ENCODE results near the gene ZBTB3. TPM values are rescaled to one million over a fixed set of nuclear protein-coding genes. Genes with fewer than 3 reads are reported as not detected.

The ZBTB3 gene
- total and polyA plus RNA-seq, 2 of the 13 experiments (the other 11 are each of a cell fraction or from before 2014, with no cell fraction given), result 3.4 to 5.2 TPM

- TF ChIP-seq, protein P1, sequence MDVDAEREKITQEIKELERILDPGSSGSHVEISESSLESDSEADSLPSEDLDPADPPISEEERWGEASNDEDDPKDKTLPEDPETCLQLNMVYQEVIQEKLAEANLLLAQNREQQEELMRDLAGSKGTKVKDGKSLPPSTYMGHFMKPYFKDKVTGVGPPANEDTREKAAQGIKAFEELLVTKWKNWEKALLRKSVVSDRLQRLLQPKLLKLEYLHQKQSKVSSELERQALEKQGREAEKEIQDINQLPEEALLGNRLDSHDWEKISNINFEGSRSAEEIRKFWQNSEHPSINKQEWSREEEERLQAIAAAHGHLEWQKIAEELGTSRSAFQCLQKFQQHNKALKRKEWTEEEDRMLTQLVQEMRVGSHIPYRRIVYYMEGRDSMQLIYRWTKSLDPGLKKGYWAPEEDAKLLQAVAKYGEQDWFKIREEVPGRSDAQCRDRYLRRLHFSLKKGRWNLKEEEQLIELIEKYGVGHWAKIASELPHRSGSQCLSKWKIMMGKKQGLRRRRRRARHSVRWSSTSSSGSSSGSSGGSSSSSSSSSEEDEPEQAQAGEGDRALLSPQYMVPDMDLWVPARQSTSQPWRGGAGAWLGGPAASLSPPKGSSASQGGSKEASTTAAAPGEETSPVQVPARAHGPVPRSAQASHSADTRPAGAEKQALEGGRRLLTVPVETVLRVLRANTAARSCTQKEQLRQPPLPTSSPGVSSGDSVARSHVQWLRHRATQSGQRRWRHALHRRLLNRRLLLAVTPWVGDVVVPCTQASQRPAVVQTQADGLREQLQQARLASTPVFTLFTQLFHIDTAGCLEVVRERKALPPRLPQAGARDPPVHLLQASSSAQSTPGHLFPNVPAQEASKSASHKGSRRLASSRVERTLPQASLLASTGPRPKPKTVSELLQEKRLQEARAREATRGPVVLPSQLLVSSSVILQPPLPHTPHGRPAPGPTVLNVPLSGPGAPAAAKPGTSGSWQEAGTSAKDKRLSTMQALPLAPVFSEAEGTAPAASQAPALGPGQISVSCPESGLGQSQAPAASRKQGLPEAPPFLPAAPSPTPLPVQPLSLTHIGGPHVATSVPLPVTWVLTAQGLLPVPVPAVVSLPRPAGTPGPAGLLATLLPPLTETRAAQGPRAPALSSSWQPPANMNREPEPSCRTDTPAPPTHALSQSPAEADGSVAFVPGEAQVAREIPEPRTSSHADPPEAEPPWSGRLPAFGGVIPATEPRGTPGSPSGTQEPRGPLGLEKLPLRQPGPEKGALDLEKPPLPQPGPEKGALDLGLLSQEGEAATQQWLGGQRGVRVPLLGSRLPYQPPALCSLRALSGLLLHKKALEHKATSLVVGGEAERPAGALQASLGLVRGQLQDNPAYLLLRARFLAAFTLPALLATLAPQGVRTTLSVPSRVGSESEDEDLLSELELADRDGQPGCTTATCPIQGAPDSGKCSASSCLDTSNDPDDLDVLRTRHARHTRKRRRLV (CRISPR knock-in tag; IDR thresholded peaks at IDR 0.05), result no peak; the same call in 1 of the 2 replicates
- TF ChIP-seq PAWR (CRISPR knock-in tag; IDR thresholded peaks at IDR 0.05; ENCODE audit: borderline replicate concordance), result no peak; the same call in 1 of the 2 replicates
- TF ChIP-seq HCFC1 (IDR thresholded peaks at IDR 0.05; ENCODE audit: low read depth, low read length), result peak; percentile 38
- peak; percentile 97 for TF ChIP-seq CCDC6 (CRISPR knock-in tag; IDR thresholded peaks at IDR 0.05)
- TF ChIP-seq, protein P2, sequence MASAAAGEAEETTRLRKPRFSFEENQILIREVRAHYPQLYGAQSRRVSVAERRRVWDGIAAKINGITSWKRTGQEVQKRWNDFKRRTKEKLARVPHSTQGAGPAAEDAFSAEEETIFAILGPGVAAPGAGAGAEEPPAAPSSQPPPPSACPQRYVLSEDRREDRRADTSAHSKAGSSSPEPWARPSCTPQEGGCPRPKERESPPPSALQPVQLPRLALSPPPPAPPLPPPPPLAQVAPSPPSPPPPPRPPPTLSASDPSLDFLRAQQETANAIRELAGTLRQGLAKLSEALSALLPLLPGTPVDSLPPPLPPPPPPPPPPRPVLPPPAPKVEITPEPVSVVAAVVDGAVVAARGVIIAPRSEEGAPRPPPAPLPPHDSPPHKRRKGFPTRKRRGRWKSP (CRISPR knock-in tag; IDR thresholded peaks at IDR 0.05), result no peak; the same call in 1 of the 2 replicates
- TF ChIP-seq AHR (CRISPR knock-in tag; IDR thresholded peaks at IDR 0.05), result no peak; the same call in 1 of the 2 replicates
- TF ChIP-seq WIZ (CRISPR knock-in tag; IDR thresholded peaks at IDR 0.05), result peak; percentile 75; the same call in 1 of the 2 replicates
- no peak for TF ChIP-seq HMG20A (CRISPR knock-in tag; IDR thresholded peaks at IDR 0.05; ENCODE audit: borderline replicate concordance)
- peak; percentile 96 for TF ChIP-seq ZNF547 (CRISPR knock-in tag; IDR thresholded peaks at IDR 0.05)
- peak; percentile 95 for TF ChIP-seq ZNF761 (CRISPR knock-in tag; conservative IDR thresholded peaks at IDR 0.05)
- TF ChIP-seq, protein P3, sequence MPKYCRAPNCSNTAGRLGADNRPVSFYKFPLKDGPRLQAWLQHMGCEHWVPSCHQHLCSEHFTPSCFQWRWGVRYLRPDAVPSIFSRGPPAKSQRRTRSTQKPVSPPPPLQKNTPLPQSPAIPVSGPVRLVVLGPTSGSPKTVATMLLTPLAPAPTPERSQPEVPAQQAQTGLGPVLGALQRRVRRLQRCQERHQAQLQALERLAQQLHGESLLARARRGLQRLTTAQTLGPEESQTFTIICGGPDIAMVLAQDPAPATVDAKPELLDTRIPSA (CRISPR knock-in tag; IDR thresholded peaks at IDR 0.05; ENCODE audit: borderline replicate concordance), result no peak; the same call in 1 of the 2 replicates
- no peak for TF ChIP-seq MBNL3 (CRISPR knock-in tag; conservative IDR thresholded peaks at IDR 0.05)
- TF ChIP-seq ZFP36L2 (CRISPR knock-in tag; IDR thresholded peaks at IDR 0.05), result 0 out of 2 replicates have a peak, but pooled peaks have one; percentile 50
- TF ChIP-seq ZNF180 (CRISPR knock-in tag; IDR thresholded peaks at IDR 0.05; ENCODE audit: borderline replicate concordance, low read depth), result 0 out of 2 replicates have a peak, but pooled peaks have one; percentile 30
- TF ChIP-seq ZNF343 (CRISPR knock-in tag; IDR thresholded peaks at IDR 0.05), result no peak
- 0 out of 2 replicates have a peak, but pooled peaks have one; percentile 98 for TF ChIP-seq RFX5 (IDR thresholded peaks at IDR 0.05; ENCODE audit: low read depth, low read length)
- peak; percentile 74; the same call in 1 of the 2 replicates for TF ChIP-seq TBX2 (CRISPR knock-in tag; IDR thresholded peaks at IDR 0.05; ENCODE audit: borderline replicate concordance)
- no peak; the same call in 1 of the 2 replicates for TF ChIP-seq FUBP1 (CRISPR knock-in tag; IDR thresholded peaks at IDR 0.05; ENCODE audit: borderline replicate concordance)
- TF ChIP-seq DR1 (CRISPR knock-in tag; IDR thresholded peaks at IDR 0.05), result peak; percentile 83; the same call in 1 of the 2 replicates
Measured at GRCh38 chr11:62727165-62727871, 26.6 kb downstream of the ZBTB3 start, which contains the start of gene HNRNPUL2 (continued).
